GM12864 (cell line): ENCODE measurements around the gene NFATC2.
"Not testable (repeated sequence)": the region's sequence is repeated elsewhere in the genome, so short reads cannot be mapped to it uniquely, and the experiment has no call there.

Source experiments
- DNase-seq: peaks from one replicate; pipeline ENCODE4 v3.0.0-alpha.2; 2011; ENCODE audit warnings: low read depth
- H3K4me3 ChIP-seq: 2 replicates; pipeline ENCODE4 v1.5.1; 2011; ENCODE audit warnings: mild to moderate bottlenecking, low read depth, low read length, control low read depth
- TF ChIP-seq, protein P1 (sequence below): IDR thresholded peaks from 2 replicates; pipeline ENCODE4 v1.5.1; 2011; ENCODE audit warnings: low read depth, mild to moderate bottlenecking, moderate library complexity, low read length, control low read depth, inconsistent platforms; ENCODE audit errors: missing control alignments

NFATC2 gene

DNA sequence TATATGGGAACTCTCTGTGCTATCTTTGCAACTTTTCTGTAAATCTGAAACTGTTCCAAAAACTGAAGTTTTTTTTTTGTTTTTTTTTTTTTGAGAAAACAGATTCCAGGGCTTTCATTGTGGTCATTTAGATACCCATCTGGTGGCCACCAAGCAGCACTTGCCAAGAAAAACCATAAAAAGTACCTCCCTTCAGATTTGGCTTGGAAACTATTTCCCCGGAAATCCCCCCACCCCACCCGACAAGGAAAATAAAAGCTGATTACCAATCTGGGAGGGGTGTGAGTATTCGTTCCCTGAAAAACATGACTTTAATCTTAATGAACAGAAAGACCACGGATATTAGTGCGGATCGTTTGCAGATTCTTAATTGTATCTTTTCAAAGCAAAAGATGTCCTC is 1.9 kb downstream of the NFATC2 start:
- TF ChIP-seq, protein P1, sequence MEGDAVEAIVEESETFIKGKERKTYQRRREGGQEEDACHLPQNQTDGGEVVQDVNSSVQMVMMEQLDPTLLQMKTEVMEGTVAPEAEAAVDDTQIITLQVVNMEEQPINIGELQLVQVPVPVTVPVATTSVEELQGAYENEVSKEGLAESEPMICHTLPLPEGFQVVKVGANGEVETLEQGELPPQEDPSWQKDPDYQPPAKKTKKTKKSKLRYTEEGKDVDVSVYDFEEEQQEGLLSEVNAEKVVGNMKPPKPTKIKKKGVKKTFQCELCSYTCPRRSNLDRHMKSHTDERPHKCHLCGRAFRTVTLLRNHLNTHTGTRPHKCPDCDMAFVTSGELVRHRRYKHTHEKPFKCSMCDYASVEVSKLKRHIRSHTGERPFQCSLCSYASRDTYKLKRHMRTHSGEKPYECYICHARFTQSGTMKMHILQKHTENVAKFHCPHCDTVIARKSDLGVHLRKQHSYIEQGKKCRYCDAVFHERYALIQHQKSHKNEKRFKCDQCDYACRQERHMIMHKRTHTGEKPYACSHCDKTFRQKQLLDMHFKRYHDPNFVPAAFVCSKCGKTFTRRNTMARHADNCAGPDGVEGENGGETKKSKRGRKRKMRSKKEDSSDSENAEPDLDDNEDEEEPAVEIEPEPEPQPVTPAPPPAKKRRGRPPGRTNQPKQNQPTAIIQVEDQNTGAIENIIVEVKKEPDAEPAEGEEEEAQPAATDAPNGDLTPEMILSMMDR = no peak
- peak overlapping the region; percentile 86 for H3K4me3 ChIP-seq
- no peak for DNase-seq

DNA sequence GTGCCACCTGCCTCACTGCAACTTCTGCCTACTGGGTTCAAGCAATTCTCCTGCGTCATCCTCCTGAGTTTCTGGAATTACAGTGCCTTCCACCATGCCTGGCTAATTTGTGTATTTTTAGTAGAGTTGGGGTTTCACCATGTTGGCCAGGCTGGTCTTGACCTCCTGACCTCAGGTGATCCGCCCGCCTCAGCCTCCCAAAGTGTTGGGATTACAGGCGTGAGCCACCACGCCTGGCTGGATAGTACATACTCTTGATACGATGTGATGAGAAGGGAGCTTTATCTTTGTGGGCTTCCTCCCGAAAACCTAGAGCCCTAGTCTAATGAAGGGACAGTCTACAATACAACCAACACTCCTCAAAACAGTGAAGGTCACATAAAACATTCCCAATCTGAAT is 2.4 kb downstream of the NFATC2 start:
- DNase-seq, H3K4me3 ChIP-seq: not testable (repeated sequence)

DNA sequence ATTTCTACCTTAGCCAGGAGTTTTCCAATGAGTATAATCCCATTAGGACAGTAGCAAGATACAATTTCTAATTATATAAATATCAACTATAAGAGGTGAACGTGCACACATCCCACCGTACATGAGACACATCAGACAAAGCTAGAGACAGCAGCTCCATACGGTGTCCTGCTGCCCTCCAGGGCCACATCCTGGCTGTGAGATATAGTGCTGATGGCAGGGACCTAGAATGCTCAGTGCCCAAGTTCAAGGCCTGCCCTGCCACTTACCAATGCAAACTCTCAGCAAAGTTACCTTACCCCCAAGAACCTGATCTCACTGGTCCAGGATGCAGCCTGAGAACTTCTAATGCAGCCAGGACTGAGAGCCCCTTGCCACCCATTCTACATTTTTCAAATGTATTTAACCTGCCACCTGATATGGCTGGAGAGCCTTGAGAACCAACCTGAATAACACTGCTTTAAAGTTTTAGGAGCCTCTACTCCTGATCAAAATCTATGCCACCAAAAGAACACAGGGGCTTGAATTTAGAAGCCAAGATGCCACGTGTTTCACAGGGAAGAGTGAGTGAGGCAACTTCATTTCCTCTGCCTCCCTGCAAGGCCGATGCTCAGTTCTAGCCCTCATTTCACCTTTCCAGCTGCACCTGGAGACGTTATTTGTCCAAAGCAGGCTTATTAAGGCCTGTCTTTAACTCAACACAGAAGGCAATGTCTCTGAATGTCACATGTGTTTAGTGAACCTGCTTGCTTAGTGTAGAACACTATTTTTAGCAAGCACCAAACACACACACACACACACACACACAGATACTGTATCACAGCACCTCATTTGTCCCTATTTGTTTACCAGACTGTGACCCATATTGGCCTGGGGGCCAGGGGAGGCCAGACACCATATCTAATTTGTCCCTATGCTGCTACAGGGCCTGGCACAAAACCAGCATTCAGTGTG is 6.1 kb downstream of the NFATC2 start:
- H3K4me3 ChIP-seq = no peak overlapping the region
- no peak for DNase-seq
- TF ChIP-seq, protein P1 = no peak

DNA sequence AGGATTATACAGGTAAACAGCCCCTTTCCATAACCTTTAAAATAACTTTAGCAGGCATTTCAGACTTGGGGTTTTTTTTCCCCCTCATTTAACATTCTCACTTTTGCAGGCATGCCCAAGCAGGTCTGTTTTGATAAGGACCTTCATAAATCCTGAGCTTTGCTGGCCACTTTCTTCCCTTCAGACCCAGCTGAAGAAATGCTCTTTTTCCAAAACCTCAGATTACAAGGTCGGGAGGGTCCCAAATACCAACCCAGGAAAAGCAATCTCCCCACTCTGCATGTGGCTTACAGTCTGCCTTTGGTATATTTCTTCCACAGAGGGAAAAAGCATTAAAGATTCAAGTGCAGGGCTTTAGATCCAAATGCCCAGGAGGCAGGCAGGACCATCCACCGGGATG is 6.8 kb downstream of the NFATC2 start:
- H3K4me3 ChIP-seq = no peak overlapping the region
- no peak for DNase-seq
- TF ChIP-seq, protein P1 = no peak

DNA sequence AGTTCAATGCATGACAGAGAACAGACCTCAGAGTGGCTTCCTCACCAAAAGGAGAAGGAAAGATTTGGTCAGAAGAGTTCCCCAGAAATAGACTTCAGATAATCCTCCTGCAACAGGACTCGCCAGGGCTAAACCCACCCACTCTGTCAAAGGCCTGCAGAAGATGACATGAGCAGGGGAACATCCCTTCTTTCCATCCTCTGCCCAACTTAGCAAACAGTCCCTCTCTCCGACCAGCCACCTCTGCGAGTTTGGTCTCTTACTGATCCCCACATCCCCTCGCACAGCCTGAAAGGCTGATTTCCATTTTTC is 7.5 kb downstream of the NFATC2 start:
- DNase-seq = no peak
- TF ChIP-seq, protein P1 = no peak
- no peak overlapping the region for H3K4me3 ChIP-seq

DNA sequence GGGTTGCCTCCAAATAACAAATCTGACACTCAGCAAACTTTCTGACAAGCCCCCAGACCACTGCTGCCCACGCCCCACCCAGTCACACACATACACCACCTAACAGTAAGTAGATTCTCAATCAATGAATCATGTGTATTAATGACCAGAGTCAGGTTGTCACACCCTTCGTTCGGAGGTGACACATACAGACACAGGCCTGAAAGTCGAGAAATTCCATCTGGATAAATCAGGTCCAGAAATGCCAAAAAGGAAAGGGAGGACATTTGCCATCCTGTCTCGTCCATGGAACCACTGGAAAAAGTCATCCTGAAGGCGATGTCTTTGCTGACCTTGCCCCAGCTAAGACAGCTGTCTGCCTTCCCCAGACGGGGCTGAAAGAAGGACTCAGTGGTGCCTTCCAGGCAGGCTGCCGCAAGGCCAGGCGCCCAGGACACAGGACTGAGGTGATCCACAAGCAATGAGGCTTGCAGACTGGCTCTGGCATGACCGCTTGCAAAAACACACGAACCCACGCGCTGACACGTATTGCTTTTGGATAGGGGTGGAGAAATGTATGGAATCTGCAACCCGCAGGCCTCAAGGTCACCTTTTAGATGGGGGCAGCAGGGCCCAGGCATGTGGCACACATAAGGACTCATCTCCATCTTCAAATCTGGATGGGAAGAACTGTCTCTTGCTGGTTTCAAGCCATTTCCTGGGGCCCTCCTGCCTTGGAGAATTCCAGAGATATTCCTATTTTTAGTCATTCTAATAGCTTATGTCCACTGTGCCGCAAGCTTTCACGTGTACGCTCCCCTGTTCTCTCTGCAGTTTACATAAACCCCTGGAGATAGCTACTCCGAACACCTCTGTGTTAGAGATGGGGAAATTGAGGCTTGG is 9.0 kb downstream of the NFATC2 start:
- no peak for DNase-seq
- no peak overlapping the region for H3K4me3 ChIP-seq
- TF ChIP-seq, protein P1 = no peak

DNA sequence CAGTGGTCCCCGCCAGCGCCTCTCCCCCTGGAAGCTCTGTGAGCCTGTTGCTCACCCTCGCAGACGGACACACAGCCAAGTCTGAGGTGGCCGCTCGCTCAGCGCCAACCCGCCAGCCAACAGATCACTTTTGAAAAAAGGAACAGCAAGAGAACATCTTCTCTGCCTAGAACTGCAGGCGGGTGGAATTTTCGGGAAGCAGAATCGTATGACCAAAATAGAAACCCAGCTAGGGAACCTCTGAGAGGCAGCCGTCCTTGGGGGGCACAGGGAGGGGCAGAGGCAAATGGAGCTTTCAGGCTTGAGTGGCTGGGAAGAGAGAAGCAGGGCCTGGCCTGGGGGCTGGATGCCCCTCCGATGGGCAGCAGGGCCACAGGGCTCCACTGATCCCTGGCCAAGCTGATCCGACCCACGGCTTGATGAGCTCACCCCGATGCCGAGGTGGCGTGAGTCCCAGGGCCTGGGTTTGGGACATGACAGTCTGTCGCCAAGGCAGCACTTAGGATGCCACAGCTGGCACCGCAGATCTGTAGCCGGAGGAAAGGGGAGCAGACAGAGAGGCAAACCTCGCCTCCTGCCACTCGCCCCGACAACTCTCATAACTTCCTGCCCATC is 9.8 kb downstream of the NFATC2 start:
- no peak overlapping the region for H3K4me3 ChIP-seq
- DNase-seq = no peak
- TF ChIP-seq, protein P1 = no peak
